GM13976 (cell line): ENCODE measurements around the gene TMEM131L.

Experiments
- DNase-seq: peaks from one replicate; pipeline ENCODE4 v3.0.0; 2012; ENCODE audit warnings: low spot score
- in situ Hi-C: fragments of 300-500 bp; cut with MboI; formaldehyde crosslinking; loops from one replicate; pipeline ENCODE4 v1.12.0; 2022; ENCODE audit warnings: low sequenced_read_pairs, mixed read lengths, inconsistent platforms; ENCODE audit not compliant: unreplicated experiment
- TF ChIP-seq, protein P1 (sequence below): IDR thresholded peaks from 2 replicates; pipeline ENCODE4 v1.5.1; 2012; ENCODE audit warnings: borderline replicate concordance, mild to moderate bottlenecking; ENCODE audit not compliant: insufficient read depth; ENCODE audit errors: extremely low read depth, missing control alignments, control extremely low read depth

The TMEM131L gene

DNA sequence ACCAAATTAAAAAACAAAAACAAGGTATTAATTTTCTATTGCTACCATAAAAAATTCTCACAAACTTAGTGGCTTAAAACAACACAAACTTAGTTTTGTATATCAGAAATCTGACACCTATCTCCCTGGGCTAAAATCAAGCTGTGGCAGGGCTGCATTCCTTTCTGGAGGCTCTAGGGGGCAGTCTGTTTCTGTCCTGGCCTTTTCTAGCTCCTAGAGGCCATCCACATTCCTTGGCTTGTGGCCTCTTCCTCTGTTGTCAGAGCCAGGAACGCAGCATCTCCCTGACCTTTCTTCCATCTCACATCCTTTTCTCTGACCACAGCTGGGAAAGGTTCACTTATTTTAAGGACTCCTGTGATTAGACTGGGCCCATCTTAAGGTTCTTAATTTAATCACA is 179.0 kb downstream of the TMEM131L start:
- no peak for DNase-seq
- in situ Hi-C loops = loop anchor here (10.0 kb wide), 1 partner anchor 490 kb away; no protein-coding TSS in a partner anchor
- TF ChIP-seq, protein P1, sequence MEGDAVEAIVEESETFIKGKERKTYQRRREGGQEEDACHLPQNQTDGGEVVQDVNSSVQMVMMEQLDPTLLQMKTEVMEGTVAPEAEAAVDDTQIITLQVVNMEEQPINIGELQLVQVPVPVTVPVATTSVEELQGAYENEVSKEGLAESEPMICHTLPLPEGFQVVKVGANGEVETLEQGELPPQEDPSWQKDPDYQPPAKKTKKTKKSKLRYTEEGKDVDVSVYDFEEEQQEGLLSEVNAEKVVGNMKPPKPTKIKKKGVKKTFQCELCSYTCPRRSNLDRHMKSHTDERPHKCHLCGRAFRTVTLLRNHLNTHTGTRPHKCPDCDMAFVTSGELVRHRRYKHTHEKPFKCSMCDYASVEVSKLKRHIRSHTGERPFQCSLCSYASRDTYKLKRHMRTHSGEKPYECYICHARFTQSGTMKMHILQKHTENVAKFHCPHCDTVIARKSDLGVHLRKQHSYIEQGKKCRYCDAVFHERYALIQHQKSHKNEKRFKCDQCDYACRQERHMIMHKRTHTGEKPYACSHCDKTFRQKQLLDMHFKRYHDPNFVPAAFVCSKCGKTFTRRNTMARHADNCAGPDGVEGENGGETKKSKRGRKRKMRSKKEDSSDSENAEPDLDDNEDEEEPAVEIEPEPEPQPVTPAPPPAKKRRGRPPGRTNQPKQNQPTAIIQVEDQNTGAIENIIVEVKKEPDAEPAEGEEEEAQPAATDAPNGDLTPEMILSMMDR = no peak

DNA sequence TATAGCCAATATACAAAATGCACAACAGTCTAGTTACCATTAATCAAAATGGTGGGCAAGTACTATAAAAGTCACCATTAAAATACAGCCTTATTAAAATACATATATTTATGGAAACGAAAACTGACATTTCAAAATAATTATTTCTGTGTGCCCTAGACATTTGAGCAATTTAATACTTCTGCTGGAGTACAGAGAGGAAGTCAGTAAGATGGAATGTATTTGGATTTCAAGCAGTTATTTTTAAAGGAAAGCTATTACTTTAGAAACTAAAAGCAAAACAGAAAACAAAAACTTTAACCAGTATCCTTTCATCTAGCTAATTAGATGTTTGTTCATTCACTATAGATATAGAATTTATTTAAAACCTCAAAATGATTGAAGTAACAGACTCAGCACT is 180.1 kb downstream of the TMEM131L start:
- DNase-seq = no peak
- in situ Hi-C loops = loop anchor here (10.0 kb wide), 1 partner anchor 491 kb away; no protein-coding TSS in a partner anchor
- TF ChIP-seq, protein P1 = no peak

DNA sequence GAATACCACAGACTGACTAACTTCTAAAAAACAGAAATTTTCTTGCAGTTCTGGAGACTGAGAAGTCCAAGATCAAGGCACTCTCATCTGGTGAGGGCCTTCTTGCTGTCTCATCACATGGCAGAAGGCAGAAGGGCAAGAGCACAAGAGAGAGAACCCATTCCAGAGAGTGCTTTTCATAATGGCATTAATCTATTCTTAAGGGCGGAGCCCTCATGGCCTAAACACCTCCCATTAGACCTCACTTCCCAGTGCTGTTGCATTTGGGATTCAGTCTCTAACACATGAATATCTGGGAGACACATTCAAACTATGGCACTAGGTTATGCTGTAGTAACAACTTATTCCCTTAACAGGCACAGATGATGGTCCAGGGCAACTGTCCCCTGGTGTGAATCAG is 180.8 kb downstream of the TMEM131L start:
- in situ Hi-C loops = loop anchor here (10.0 kb wide), 1 partner anchor 492 kb away; no protein-coding TSS in a partner anchor
- DNase-seq = no peak
- TF ChIP-seq, protein P1 = no peak

DNA sequence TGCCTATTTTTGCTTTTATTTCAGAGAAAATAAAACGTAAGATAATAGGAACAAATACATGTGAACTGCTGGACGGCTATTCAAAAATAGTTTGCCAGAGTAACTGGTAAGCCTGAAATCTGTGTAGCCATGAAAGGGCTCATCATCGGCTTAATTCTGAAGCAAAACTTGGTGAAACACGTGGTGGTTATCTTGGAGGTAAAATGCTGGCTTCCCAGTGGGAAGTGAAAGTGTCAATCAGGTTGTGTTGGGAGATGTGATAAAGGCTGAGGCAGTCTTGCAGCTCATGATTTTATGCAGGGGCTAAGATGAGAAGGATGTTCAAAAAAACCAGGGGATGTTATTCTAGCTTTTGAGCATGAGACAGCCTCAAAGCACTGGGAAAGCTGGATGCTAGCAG is 181.8 kb downstream of the TMEM131L start:
- in situ Hi-C loops = loop anchor here (10.0 kb wide), 1 partner anchor 493 kb away; no protein-coding TSS in a partner anchor
- TF ChIP-seq, protein P1 = no peak
- DNase-seq = no peak

DNA sequence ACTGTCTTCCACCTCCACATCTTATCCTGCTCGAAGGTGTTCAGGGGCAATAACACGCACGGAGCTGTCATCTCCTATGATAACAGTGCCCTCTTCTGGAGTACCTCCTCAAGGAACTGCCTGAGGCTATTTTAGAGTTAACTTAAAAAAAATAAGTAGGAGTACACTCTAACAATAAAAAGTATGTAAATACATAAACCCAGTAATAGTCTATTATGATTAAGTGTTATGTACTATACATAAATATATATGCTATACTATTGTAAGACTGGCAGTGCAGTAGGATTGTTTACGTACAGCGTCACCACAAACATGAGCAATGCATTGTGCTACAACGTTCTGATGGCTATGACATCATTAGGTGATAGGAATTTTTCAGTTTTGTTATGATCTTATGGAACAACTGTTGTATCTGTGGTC is 183.4 kb downstream of the TMEM131L start:
- TF ChIP-seq, protein P1 = no peak
- in situ Hi-C loops = loop anchor here (10.0 kb wide), 1 partner anchor 495 kb away; no protein-coding TSS in a partner anchor
- DNase-seq = no peak

DNA sequence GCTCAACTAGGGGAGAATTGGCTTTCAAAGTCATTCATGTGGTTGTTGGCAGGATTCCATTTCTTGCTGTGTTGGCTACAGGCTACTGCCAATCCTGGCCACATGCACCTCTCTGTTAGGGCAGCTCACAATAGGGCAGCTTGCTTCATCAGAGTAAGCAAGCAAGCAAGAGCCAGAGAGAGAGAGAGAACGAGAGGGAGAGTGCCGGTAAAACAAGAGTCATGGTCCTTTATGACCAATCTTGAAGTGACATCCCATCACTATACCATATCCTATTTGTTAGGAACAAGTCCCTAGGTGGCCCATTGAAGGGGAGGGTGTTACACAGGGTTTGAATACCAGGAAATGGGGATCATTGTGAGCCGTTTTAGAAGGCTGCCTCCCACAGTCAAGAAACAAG is 185.0 kb downstream of the TMEM131L start:
- in situ Hi-C loops = no loop called here
- TF ChIP-seq, protein P1 = no peak
- DNase-seq = no peak

DNA sequence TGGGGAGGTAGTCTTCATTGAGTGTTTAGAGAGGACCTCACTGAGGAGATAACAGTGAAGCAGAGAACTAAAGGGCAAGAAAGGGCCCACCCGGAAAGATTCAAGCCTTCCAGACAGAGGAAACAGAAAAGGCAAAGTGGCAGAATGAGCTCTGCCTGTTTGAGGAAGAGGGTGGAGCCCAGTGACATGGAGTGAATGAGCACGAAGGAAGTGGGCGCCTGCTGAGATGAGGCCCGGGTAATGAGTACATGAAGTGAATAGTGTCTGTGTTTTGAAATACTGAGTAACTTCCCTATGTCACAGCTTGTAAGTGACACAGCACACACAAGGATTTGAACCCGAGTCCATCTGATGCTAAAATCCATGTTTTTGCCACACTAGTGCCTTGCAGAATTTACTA is 185.4 kb downstream of the TMEM131L start:
- in situ Hi-C loops = no loop called here
- TF ChIP-seq, protein P1 = no peak
- no peak for DNase-seq
